Subcutaneous adipose tissue (tissue), 4 donors: ENCODE measurements around the gene RSPH4A. TPM values are rescaled to one million over a fixed set of nuclear protein-coding genes. Genes with fewer than 3 reads are reported as not detected.

Experiments used
- total RNA-seq, 4 donors: library from RNA; depleted of rRNA; stranded (reverse); fragments of >200 nt; gene quantifications; one replicate each; pipeline ENCODE4 v1.1.0, GENCODE V29; 2016
- TF ChIP-seq, protein P1 (sequence below): fragments of 450-650 bp; IDR thresholded peaks from one replicate; pipeline ENCODE4 v1.5.1; 2016; ENCODE audit warnings: low read depth, mild to moderate bottlenecking, control low read depth, antibody characterized with exemption, moderate library complexity

RSPH4A gene
- total RNA-seq, 4 donors from 2014 or later = 0.17 to 0.22 TPM; not detected in 2

DNA sequence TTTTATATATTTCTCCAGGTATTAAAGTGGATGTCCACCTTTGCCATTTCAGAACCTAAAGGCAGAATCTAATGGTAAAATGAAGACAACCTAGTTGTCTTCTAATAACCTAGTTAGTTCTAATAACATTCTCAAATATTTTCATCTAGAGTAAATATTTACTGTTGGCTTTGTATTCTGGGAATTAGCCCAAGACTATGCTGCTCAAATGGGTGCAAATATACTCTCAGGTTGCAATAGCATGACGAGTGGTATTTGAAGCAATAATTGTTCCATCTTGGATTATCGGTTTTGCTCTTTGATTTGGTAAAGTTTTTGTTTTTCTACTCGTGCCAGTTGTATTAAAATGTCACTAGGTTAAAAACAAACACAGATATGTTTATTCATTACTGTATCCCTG lies 21.0 kb upstream of the RSPH4A start:
- TF ChIP-seq, protein P1, sequence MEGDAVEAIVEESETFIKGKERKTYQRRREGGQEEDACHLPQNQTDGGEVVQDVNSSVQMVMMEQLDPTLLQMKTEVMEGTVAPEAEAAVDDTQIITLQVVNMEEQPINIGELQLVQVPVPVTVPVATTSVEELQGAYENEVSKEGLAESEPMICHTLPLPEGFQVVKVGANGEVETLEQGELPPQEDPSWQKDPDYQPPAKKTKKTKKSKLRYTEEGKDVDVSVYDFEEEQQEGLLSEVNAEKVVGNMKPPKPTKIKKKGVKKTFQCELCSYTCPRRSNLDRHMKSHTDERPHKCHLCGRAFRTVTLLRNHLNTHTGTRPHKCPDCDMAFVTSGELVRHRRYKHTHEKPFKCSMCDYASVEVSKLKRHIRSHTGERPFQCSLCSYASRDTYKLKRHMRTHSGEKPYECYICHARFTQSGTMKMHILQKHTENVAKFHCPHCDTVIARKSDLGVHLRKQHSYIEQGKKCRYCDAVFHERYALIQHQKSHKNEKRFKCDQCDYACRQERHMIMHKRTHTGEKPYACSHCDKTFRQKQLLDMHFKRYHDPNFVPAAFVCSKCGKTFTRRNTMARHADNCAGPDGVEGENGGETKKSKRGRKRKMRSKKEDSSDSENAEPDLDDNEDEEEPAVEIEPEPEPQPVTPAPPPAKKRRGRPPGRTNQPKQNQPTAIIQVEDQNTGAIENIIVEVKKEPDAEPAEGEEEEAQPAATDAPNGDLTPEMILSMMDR = no peak

DNA sequence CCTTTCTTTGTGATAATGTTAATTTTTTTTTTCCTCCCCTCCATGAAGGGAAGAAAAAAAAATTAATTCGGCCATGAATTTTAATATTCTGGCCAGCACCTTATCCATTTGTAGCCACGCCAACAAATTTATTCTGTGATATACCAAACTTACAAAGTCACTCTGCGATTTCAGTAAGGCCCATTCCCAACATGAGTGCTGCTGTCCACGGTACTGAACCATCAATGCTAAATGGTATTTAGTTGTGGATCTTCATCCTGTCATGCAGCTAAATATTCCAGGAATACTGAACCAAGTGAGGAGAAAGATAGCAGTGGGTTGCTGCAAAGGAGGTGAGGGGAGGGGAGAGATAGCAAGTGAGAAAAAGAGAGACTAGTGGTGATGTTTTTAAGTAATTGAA lies 19.5 kb upstream of the RSPH4A start:
- TF ChIP-seq, protein P1 = no peak

DNA sequence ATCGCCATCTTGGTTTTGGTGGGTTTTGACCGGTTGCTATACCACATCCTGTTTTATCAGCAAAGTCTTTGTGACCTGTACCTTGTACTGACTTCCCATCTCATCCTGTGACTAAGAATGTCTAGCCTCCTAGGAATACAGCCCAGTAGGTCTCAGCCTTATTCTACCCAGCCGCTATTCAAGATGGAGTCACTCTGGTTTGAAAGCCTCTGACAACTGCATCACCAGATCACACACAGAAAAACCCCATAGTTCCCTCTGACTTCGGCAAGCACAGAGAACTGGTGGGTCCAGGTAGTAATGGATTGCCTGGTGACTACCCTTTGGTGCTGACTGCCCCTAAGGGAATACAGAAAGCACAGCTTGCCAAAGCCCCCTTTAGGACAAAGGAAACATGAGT lies 10.3 kb upstream of the RSPH4A start:
- TF ChIP-seq, protein P1 = no peak

DNA sequence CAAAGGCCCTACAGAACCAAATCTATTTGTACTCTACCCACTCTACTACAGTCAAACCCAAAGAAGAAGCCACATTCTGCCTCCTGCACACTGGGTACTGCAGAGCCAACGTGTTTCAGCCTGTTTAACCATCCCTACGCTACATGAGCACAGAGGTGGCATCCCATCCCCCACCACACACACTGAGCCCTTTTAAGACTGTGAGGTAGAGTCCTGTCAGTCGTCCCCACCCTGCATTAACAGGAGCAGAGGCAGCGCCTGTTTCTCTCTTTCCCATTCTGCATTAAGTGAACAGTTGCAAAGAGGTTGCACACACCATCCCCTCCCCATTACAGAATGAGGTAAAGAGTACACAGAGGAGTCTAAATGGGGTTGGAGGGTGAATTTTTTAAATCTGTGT lies 5.2 kb upstream of the RSPH4A start:
- TF ChIP-seq, protein P1 = no peak

DNA sequence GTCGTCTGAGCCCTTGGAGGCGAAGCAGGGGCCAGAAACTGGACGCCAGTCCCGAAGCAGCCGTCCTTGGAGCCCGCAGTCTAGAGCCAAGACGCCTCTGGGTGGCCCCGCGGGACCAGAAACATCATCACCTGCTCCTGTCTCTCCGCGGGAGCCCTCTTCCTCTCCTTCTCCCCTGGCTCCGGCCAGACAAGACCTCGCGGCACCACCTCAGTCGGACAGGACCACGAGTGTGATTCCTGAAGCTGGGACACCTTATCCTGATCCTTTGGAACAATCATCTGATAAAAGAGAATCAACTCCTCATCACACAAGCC lies 416 bp downstream of the RSPH4A start:
- TF ChIP-seq, protein P1 = no peak

DNA sequence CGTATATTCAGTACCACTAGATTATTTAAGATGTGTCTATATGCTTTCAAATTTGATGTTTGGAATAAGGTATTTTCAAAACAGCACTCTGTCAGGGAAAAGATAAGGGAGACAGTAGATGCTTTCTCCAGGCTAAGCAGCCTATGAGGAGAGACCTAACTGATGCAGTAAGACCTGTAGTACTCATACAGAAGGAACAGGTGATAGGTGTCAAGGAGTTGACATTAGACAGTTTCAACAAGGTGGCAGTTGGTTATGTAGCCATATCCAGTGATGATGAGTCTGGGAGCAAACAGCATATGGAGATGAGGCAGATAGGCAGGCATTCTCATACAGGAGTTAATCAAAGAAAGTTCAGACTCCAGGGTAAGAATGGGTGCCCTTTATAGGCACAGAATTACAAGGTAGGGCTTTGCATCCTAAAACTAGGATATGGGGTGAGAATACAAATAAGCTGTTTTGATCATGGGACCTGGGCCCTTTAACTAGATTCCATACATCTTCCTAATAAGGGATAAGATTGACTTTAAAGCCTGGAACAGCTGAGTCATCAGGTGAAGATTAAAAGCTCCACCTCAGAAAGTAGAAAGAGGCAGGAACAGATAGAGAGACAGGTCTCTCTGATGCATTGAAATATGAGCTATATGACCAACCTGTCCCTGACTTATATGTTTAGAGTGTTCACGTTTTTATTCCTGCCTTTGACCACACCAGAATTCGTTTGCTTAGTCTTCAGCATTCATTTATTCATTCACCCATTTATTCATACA lies 7.9 kb downstream of the RSPH4A start:
- TF ChIP-seq, protein P1 = no peak

DNA sequence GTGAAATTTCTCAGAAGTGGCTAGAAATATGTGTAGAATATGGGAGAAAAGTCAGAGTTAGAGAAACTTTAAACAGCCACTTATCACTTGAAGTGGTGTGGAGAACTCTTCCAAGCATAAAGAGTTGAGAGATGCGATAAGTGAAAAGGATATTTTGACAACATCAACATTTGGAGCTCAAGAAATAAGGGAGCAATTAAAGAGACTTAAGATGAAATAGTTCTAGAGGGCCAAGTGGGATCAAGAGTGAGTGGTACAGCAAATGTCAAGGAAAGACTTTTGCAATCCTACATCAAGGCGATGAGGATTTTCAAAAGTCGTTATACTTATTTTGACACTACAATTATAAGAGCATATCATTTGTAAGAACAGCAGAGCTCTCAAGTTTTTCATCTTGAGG lies 9.6 kb downstream of the RSPH4A start:
- TF ChIP-seq, protein P1 = no peak
